KG1 (cell line): ENCODE results near the gene RAPGEF4.

Experiments
- DNase-seq: peaks from one replicate; lab custom pipeline; 2025; lab: John Stamatoyannopoulos, UW

RAPGEF4 gene

GRCh38 chr2:172969166-172969565 is 233.5 kb downstream of the RAPGEF4 start:
- DNase-seq = no peak

GRCh38 chr2:172969609-172970008 is 234.0 kb downstream of the RAPGEF4 start:
- no peak for DNase-seq

GRCh38 chr2:172970660-172971059 is 235.0 kb downstream of the RAPGEF4 start:
- DNase-seq = no peak

DNA sequence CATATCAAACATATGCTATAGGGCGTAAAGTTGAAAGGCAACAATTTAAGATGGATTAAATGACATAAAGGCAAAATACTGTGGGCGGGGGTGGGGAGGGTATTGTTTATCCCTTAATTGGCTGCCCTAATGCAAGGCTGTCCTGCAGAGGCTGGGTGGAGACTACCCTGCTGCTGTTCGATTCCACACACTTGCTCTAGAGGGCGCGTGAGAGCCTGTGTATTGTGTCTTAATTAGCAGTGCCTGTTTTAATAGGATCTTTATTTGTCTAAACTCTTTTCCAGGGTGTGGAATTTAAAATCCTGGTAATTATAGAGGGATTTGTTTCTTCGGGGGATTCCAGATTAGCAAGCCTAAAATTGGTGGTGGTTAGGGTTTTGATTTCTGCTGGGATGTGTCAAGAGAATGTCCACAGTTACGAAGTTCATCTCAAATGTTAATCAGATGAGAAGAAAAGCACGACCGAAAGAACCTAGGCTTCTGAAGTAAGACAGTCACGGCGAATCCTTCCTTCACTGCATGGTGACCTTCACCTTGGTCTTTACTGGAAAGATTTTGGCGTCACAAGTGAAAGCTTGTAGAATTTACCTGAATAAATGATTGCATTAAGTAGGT is 236.5 kb downstream of the RAPGEF4 start:
- peak; percentile 43 for DNase-seq

GRCh38 chr2:172974762-172975161 is 239.1 kb downstream of the RAPGEF4 start:
- DNase-seq = no peak

DNA sequence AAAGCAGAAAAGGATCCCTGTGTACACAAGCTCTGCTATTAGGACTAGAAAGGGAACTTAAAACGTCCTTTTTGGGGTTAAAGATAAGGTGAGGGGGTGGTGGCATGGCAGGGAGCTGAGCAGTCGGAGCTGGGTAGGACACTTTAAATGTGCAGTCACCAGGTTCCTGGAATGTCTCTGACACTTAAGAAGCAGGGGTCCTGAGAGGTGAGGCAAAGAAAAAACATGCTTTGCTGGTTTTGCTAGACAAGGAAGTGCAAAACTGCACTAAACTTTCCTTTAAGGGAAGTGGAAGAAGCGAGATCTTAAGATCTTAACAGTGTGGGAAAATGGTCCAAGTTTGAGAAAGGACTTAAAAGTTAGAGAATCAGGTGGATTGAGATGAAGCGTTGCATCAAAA is 240.5 kb downstream of the RAPGEF4 start:
- no peak for DNase-seq

DNA sequence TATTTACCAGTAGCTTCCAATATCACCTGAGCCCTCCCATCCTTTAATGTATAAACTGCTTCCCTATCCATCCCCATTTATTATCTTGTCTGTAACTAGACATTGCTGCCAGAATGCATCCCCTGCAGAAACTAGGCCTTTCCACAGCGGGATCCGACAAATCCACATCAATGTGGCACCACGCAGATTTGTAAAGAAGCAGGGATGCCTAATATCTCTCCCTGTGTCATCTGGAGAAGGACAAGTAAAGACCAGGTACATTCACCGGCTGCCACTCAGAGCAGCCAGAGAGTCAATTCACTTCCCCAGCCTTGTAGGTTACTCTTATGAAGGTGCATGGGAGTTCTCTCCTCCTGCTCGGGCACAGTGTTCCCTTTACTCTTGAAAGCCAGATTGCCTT is 241.2 kb downstream of the RAPGEF4 start:
- DNase-seq = no peak

GRCh38 chr2:172977270-172978062 is 241.8 kb downstream of the RAPGEF4 start:
- no peak for DNase-seq

DNA sequence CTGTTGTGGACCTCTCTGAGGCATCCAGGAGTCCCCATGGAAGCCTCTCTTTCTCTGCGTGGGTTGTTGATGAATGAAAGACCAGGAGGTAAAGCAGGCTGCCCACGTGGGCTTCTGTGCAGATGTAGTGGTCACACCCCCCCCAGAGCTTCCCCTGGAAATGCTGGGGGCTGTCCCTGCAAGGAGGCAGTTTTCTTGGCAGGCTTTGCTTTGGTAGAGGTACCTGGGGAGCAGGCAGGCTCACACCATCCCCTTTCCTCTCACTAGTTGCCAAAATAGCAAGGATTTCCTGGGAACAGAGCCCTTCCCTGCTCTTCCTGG is 242.4 kb downstream of the RAPGEF4 start:
- no peak for DNase-seq

DNA sequence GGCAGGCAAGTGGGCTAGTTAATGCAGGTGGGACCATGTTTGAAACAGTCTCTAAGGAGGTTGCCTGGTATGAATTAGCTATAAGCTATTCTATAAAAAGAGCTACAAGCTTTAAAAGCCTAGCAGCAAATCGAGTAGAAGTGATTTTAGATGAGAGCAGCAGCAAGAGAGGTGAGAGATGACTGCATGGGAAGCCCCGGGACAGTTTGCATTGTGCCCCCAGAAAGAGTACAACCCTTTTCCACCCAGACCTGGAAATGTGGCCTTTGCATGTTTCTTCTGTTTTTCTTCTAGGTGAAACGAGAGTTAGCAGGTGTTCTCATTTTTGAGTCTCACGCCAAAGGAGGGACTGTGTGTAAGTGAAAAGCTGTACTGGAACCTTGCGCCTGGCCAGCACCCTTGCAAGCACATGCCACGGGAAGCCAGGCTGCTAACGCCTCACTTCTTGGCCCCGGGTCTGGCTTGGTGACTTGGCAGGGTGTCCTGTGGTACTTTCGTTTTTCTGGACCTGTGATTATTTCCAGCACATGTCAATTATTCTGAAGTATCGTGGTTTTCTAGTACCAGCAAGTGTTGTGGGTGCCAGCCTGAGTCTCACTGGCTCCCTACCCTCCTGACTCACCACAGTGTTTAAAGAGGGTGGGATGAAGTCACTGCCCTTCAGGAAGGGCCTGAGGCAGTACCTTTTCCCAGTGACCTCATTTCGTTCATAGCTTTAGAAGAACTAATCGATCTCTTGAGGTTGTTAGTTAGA is 249.7 kb downstream of the RAPGEF4 start:
- DNase-seq = no peak

DNA sequence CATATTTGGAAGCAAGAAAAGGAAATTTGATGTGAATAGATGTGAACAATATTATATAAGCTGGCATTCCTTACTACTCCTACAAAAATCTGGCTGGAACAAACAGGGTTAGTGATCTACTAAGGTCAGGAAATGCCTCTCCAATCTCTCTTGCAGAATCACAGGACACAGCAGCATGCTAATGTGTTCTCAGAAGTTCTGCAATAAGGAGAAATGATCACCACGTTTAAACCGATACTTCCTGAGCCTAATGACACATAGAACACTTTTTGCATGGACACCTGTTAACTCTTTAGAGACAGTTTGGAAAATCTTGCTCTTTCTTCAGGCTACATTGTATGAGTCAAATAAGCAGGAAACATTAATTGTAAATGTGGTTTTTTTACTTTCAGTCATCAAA is 250.4 kb downstream of the RAPGEF4 start:
- no peak for DNase-seq

DNA sequence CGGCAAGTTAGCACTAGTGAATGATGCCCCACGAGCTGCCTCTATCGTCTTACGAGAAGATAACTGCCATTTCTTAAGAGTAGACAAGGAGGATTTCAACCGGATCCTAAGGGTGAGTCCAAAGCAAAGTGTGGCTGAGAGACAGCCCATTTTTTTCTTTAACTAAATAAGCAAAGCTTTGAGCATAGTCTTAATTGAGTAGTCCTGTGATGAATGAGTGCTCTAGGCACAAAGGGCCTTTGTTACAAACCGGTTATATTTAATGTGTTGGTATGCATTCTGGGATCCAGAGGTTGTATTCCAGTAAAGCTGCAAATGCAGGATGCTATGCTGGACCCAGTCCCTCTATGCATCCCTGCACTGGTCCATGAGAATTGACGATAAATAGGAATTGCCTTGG is 253.1 kb downstream of the RAPGEF4 start:
- no peak for DNase-seq

DNA sequence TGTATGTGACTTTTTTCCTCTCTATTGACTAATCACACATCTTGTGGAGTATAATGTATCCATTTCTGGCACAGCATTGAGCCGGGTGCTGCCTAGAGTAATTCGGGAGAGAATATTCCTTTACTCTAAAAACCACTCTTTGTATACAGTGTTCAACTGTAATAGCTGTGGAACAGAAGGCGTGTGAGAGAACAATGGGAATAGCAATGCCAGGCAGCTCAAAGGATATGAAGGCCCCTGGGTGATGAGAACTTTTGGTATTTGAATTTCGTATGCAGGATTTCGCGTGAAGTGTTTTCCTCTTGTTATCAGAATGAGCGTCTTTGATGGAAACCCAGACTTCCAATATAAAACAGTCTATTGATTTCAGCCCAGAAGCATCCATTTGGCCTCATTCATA is 255.4 kb downstream of the RAPGEF4 start:
- DNase-seq = no peak

GRCh38 chr2:172993139-172993538 is 257.5 kb downstream of the RAPGEF4 start:
- no peak for DNase-seq

DNA sequence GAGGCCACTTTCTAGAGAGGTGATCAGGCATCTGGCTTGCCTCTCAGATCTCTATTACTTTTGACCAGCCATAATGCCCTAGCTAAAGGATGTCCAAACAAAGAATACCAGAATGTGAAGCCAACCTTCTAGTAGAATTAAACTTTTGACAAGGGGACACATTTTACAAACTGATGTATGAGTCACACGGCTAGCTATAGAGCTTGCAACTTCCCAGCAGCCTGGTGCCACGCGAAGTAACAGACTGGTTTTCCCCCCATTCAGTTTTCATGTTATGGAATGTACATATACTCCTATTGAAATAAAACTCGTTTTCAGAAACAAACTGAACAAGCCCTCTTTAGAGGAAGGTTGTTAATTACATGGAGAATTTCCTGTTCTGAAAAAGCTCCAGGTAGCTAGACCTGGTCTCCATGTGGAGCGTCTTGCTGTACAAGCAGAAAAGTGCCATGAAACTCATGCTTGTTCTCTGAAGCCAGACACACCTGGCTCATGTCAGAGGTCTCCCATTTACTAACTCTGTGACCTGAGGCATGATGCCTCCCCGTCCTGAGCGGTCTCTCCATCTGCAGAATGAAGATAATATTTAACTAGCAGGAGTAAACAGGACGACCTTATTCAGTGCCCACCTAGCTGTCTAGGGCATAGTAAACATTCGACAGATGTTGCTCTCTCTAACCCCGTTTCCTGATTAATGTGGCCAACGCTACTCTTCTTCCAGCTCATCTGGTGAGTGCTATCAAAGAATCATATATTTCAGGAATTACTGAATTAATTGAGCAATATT is 258.5 kb downstream of the RAPGEF4 start:
- DNase-seq = no peak

- no peak for DNase-seq
Observed at GRCh38 chr2:172994864-172995263, 259.2 kb downstream of the RAPGEF4 start.

- no peak for DNase-seq
Observed at GRCh38 chr2:172995323-172996244, 259.9 kb downstream of the RAPGEF4 start.

DNA sequence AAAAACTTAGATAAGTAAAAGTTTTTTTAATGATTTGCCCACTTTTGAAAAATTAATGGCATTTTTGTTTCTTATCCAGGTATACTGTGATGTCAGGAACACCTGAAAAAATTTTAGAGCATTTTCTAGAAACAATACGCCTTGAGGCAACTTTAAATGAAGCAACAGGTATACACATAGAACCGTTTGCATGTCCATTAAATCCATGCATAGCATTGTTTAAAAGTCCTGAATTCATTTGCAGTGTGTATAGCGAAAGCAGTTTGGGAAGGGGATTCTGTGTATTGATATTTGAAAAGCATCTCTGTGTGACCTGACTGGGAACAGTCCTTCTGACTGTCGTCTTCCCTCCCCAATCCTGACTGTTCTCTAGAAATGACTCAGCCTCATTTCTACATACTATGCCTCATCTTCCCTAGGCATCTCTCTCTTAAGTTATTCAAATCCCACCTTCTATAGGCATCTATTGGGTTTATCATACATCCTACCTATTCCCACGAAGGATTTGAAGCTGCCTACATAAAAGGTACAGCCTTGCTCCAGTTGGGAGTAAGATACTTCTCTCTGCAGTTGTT is 260.8 kb downstream of the RAPGEF4 start:
- no peak for DNase-seq

DNA sequence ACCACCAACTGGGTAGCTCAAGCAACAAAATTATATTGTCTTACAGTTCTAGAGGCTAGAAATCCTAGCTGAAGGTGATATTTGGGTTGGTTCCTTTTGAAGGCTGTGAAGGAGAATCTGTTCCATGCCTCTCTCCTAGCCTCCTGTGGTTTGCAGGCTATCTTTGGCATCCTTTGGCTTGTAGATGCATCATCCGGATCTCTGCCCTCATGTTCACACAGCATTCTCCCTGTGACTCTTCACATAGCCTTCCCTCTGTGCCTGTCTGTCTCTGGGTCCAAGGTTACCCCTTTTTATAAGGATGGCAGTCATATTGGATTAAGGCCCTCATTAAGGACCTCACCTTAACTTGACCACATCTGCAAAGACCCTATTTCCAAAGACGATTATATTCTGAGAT is 261.4 kb downstream of the RAPGEF4 start:
- no peak for DNase-seq

DNA sequence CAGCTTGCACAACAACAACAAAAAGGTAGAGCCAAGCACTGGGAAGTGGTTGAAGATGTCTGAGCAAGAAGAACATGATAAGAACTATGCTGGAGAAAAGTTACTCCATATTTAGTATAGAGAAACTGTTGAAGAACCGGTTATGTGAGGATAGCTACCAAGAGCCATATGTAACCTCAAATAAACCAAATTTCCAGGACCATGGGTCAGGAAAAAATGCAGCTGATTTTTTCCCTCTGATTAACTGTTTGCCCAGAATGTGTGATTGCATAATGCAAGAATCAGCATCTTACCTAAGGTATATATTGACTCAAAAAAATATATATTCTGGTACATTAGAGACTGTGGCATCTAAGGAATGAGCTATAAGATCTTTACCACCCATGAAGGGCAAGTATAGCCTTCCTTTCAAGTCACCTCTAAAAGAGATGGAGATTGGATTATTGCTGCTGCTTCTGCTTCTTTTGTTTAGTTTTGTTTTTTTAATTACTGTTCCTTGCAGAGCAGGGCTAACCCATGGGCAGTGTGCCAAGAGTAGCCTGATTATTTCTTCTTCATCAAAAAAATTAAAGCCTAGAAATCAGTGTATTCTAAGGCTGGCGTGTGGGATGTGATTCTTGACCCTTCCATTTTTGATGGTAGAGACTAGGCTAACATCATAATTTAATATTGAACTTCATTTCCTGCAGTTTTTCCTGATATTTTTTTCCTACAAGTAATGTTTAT is 263.1 kb downstream of the RAPGEF4 start:
- DNase-seq = no peak
